ENCODE measurements around the gene NEB. TPM values are rescaled to one million over a fixed set of nuclear protein-coding genes. Genes with fewer than 3 reads are reported as not detected.

The NEB gene
- total RNA-seq, 2 donors from 2014 or later, result 61.1 to 136 TPM

GRCh38 chr2:151682459-151683003 lies 51.7 kb downstream of the NEB start:
- peaks cover 36% of the 10 kb centered on the region for H3K36me3 ChIP-seq
- H3K9me3 ChIP-seq, result no peaks in the 10 kb centered on the region
- DNase-seq (ENCODE audit: low spot score), result no peak
- H3K4me1 ChIP-seq, result no peaks in the 10 kb centered on the region
- no peak overlapping the region for H3K4me3 ChIP-seq
- no peak for TF ChIP-seq CTCF (IDR thresholded peaks at IDR 0.05)
- H3K27me3 ChIP-seq, result no peaks in the 10 kb centered on the region
- no peak overlapping the region for H3K27ac ChIP-seq

GRCh38 chr2:151681051-151681450 lies 53.2 kb downstream of the NEB start:
- TF ChIP-seq CTCF (IDR thresholded peaks at IDR 0.05), result no peak
- no peak for DNase-seq (ENCODE audit: low spot score)
- H3K27me3 ChIP-seq, result no peaks in the 10 kb centered on the region
- no peak overlapping the region for H3K4me3 ChIP-seq
- no peaks in the 10 kb centered on the region for H3K9me3 ChIP-seq
- H3K27ac ChIP-seq, result no peak overlapping the region
- H3K36me3 ChIP-seq, result peaks cover 34% of the 10 kb centered on the region
- no peaks in the 10 kb centered on the region for H3K4me1 ChIP-seq

- no peak for DNase-seq (ENCODE audit: low spot score)
- no peaks in the 10 kb centered on the region for H3K4me1 ChIP-seq
- H3K9me3 ChIP-seq, result no peaks in the 10 kb centered on the region
- H3K36me3 ChIP-seq, result peaks cover 34% of the 10 kb centered on the region
- no peak overlapping the region for H3K27ac ChIP-seq
- no peak overlapping the region for H3K4me3 ChIP-seq
- H3K27me3 ChIP-seq, result no peaks in the 10 kb centered on the region
- no peak for TF ChIP-seq CTCF (IDR thresholded peaks at IDR 0.05)
Observed at GRCh38 chr2:151679994-151680393, 54.3 kb downstream of the NEB start.

GRCh38 chr2:151678849-151679248 lies 55.4 kb downstream of the NEB start:
- Histone ChIP-seq H3K27me3 (no peaks in the 10 kb centered on the region), H3K27ac (no peak overlapping the region), H3K36me3 (peaks cover 34% of the 10 kb centered on the region), H3K4me3 (no peak overlapping the region), H3K4me1 (no peaks in the 10 kb centered on the region), H3K9me3 (no peaks in the 10 kb centered on the region)
- DNase-seq (ENCODE audit: low spot score), result no peak
- no peak for TF ChIP-seq CTCF (IDR thresholded peaks at IDR 0.05)

- Histone ChIP-seq H3K27me3 (no peaks in the 10 kb centered on the region), H3K27ac (no peak overlapping the region), H3K9me3 (no peaks in the 10 kb centered on the region), H3K4me1 (peaks cover 0 to 16% of the 10 kb centered on the region in 2 donors), H3K4me3 (no peak overlapping the region), H3K36me3 (peaks cover 16% of the 10 kb centered on the region)
- no peak for TF ChIP-seq CTCF (IDR thresholded peaks at IDR 0.05)
- no peak for DNase-seq (ENCODE audit: low spot score)
Observed at GRCh38 chr2:151673016-151673415, 61.3 kb downstream of the NEB start.

- no peaks in the 10 kb centered on the region for H3K9me3 ChIP-seq
- H3K4me1 ChIP-seq, result peaks cover 0 to 16% of the 10 kb centered on the region in 2 donors
- no peak for DNase-seq (ENCODE audit: low spot score)
- TF ChIP-seq CTCF (IDR thresholded peaks at IDR 0.05), result no peak
- H3K27me3 ChIP-seq, result no peaks in the 10 kb centered on the region
- peaks cover 11% of the 10 kb centered on the region for H3K36me3 ChIP-seq
- H3K27ac ChIP-seq, result no peak overlapping the region
- H3K4me3 ChIP-seq, result no peak overlapping the region
Observed at GRCh38 chr2:151672277-151672676, 62.0 kb downstream of the NEB start.

All from right atrium auricular region (tissue), 2 donors.